Glomerular visceral epithelial cell (primary cell): ENCODE data around the gene TSPAN17.

Experiments used
- DNase-seq: peaks from one replicate; pipeline ENCODE4 v3.0.0-alpha.2; 2016; ENCODE audit errors: extremely low spot score

Gene TSPAN17

DNA sequence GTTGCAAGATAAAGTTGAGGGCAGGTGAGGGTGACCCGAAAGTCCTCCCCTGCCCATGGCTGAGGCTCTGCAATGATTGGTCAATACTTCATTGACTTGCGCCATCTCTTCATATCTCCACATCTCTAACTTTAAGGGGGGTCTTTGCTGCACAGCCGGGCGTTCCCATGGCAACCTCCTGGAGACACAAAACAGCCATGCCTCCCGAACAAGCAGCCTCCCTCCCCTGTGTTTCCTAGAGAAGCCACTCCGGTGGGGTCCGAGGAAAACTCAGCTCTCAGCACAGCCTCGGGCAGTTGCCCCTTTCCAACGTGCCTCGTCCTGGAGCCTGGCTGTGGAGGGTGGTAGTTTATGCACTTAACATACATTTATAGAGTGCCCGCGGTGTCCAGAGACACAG, 57.5 kb downstream of the TSPAN17 start:
- no peak for DNase-seq
